Activated CD4-positive, alpha-beta T cell treated with anti-CD3 and anti-CD28 coated beads for 1 hour (primary cell): ENCODE measurements around the gene ARRDC5.
A peak's percentile ranks its signal among the peaks of the same experiment; 100 is the strongest.
"Not testable (repeated sequence)": the region's sequence is repeated elsewhere in the genome, so short reads cannot be mapped to it uniquely, and the experiment has no call there.

ENCODE experiments used
- DNase-seq: peaks from one replicate; pipeline ENCODE4 v3.0.0-alpha.2; 2020

The ARRDC5 gene

DNA sequence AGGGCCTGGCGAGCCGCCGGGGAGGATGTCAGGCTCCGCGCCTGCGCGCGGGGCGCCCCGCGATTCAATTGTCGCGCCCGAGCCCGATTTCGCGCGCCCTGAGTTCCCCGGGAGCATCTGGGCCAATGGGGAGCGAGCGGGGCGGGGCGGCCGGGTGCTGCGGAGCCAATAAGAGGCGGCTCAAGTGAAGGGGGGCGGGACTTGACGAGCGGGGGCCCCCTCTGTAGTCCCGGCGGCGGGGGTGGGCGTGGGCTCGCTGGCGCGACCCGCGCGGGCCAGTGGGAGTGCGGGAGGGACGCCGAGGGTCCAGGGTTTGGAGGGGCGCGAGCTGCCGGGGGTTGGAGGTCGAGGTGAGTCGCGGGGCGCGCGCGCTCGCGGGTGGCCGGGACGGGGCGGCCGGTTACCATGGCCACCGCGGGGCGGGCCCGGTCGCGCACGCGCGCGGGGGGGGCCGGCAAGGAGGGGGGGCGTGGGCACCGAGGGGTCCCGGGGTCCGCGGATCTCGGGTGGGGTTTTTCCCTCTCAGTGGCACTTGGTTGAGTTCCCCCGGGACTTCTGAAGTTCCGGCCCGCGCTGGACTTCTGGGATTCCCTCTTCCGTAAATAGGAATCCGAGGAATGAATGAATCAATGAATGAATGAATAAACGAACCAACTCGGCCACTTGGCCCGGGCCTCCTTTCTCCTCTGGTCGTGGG, 7.3 kb upstream of the ARRDC5 start:
- peak; percentile 88 for DNase-seq

DNA sequence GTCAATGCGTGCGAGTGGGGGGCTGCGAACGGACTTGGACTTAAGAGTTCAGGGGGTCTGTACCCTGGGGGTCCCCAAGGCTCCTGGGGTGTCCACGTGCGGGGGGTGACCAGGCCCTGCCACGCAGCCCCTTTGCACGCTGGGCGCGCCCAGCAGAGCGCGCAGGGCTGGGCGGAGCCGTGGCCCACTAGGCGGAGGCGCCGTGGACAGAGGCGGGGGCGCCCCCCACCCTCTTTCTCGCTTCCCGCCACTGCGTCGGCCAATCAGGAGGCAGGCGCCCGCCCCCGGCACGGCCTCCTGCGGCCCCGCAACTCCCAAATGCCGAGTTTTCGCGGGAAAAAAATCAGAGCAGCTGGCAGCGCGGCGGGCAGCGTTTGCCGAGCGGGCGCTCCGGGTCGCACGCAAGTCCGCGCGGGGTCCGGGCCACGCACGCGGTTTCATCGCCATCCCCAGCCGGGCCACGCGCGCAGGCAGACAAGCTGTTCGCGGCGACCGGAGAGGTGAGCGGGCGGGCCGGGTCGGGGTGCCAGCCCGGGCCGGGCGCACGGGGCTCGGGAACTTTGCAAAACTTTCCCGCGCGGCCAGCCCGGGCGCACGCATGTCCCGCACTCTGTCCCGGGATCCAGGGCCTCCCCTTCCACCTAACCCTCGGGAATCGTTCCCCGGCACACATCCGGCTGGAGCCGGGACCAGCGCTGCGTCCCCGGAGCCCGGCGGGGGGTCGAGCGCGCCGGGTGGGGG, 6.6 kb upstream of the ARRDC5 start, which contains the start of gene UHRF1:
Gene UHRF1, plus strand, starts transcription at position 346 of the 741 bp plus-strand sequence. CDS start 1,385 bp downstream, outside the sequence.
- no peak for DNase-seq

DNA sequence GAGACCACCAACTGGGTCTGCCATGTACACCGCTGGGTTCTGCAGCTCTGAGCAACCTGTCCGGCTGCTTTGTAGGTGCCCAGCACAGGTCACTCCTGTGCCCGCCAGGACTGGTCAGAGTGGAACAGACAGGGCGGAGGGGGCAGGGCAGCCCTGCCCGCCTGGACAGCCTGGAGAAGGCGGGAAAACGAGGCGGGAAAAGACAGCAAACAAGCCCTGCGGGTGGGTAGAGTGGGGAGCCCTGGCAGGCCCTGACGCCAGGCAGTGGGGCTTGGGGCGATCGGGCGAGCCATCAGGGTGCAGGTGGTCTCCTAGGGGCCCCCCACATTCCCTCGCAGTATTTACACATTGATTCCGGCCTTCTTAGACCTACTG, 6.1 kb upstream of the ARRDC5 start:
- DNase-seq: no peak

DNA sequence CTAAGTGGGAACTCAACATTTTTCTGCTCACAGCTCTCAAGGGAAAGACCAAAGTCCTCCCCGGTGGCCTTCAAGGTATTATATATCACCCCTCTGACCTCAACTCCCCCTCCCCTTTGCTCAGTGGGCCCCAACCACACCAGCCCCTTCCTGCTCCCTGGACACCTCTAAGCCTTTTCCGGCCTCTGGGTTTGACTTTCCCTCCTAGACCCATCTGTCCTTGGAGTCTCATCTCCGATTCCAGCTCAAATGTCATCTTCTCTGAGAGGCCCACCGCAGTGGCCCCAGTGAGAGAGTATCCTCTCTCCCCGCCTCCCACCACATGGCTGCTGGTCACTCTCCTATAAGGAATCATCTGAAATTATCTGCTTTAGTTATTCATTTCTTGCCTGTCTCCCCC, 5.7 kb upstream of the ARRDC5 start:
- no peak for DNase-seq

DNA sequence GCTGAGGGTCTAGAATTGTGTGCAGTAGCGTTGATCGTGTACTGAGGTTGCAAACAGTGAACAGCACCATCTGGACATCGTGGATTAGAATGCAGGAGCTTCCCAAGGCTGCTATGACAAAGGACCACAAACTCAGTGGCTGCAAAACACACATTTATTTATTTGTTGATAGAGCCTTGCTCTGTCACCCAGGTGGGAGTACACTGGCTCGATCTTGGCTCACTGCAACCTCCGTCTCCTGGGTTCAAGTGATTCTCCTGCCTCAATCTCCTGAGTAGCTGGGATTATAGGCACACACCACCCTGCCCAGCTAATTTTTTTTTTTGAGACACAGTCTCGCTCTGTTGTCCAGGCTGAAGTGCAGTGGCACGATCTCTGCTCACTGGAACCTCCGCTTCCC, 4.3 kb upstream of the ARRDC5 start:
- no peak for DNase-seq

DNA sequence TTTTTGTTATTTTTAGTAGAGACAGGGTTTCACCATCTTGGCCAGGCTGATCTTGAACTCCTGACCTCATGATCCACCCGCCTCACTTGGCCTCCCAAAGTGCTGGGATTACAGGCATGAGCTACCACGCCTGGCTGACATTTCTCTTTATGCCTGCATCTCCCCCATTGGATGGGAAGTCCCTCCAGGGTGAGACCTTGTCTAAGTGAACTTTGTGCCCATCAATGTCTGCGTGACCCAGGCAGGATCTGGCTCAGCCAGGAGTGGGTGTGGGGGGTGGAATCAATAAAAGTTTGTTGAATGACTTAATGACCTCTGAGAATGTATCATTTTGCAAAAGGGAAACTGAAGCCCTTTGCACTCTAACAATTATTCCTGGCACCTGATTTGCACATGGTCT, 1.8 kb upstream of the ARRDC5 start:
- no peak for DNase-seq

DNA sequence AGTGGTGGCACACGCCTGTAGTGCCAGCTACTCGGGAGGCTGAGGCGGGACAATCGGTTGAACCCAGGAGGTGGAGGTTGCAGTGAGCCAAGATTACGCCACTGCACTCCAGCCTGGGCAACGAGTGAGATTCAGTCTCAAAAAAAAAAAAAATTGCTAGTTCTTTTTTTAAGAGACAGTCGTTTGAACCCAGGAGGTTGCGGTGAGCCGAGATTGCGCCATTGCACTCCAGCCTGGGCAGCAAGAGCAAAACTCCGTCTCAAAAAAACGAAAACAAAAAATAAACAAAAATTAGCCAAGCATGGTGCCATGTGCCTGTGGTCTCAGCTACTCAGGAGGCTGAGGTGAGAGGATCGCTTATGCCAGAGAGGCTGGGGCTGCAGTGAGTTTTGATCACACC, 1.8 kb downstream of the ARRDC5 start:
- not testable (repeated sequence) for DNase-seq

DNA sequence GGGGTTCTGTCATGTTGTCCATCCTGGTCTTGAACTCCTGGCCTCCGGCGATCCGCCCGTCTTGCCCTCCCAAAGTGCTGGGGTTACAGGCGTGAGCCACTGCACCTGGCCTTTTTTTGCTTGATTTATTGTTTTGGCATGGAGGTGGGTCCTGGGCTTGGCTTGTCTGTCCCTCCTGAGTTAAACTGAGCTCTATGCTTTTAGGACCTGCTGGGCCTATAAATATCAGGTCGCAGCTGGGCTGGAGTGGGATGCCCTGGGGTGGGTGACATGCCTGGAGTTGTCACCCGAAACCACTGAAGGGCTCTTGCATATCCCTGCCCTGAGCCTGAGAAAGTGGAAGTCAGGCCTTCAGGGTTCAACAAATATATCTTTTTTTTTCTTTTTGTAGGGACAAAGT, 5.5 kb downstream of the ARRDC5 start:
- DNase-seq: no peak

DNA sequence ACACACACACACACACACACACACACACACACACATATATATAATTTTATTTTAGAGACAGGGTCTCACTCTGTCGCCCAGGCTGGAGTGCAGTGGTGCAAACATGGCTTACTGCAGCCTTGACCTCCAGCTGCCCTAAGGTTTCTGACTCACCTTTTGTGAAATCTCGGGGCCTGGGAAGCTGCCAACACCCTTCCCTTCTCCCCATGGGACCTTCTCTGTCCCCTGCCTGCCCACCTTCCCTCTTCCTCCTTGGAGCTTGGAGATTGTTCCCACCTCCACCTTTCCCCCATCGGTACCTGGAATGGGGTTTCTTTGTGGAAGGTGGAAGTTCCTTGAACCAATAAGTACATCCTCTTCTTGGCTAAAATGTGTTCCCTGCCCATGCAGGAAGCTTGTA, 6.3 kb downstream of the ARRDC5 start:
- no peak for DNase-seq

DNA sequence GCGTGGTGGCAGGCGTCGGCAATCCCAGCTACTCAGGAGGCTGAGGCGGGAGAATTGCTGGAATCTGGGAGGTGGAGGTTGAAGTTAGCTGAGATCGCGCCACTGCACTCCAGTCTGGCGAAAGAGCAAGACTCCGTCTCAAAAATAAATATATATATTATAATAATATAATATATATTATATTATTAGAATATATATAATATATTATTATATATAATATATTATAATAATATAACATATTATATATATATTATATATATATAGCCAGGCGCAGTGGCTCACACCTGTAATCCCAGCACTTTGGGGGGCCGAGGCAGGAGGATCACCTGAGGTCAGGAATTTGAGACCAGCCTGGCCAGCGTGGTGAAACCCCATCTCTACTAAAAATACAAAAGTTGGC, 9.7 kb downstream of the ARRDC5 start:
- not testable (repeated sequence) for DNase-seq

DNA sequence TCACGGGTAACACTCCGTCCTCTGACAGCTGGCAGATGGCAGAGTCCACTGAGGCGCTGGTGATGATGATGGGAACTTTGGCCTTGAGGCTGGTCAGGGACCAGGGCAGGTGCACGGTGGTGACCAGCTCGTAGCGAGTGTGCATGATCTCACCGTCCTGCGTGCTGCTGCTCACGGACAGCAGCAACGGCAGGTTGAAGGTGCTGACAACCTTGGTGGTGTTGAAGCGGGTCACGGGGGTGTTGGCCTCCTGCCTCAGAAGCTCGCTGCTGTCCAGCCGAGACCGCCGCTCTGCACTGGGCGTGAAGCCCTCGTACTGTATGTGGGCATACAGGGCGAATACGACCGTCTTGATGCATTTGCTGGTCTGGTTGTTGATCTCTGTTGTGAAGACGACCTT, 11.6 kb downstream of the ARRDC5 start:
- no peak for DNase-seq

DNA sequence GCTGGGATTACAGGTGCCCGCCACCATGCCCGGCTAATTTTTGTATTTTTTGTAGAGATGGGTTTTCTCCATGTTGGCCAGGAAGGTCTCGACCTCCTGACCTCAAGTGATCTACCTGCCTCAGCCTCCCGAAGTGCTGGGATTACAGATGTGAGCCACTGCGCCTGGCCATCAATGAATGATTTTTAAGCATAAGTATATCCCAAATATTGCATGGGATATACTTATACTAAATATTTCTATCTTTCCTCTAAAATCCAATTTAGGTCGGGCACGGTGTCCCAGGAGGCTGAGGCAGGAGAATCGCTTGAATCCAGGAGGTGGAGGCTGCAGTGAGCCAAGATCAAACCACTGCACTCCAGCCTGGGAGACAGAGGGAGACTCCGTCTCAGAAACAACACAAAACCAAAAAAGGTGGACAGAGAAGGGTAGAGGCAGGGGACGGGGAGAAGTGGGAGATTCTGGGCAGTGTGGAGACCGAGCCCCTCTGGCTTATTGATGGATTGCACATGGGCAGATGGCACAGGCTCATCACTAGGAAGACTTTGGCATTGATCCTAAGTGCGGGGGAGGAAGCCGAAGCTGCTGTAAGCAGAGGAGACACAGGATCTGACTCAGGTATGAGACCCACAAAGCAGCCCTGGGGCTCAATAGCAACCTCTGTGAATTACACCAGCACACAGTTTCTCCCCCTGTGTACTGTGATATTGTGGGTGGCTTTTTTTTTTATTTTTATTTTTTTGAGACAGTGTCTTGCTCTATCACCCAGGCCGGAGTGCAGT, 13.5 kb downstream of the ARRDC5 start:
- no peak for DNase-seq

DNA sequence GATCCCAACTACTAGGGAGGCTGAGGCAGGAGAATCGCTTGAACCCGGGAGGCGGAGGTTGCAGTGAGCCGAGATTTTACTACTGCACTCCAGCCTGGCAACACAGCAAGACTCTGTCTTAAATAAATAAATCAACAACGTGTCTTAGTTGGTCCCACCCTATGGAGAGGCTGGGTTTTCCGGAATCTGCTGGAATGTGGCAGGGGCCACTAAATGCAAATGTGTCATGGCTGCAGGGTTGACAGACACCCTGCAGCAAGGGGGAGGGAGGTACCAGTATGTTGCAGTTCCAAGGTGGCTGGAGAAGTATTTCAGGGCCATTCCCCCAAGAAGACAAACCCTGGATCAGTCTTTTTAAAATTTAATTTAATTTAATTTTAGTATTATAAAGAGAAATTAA, 14.9 kb downstream of the ARRDC5 start:
- DNase-seq: not testable (repeated sequence)

DNA sequence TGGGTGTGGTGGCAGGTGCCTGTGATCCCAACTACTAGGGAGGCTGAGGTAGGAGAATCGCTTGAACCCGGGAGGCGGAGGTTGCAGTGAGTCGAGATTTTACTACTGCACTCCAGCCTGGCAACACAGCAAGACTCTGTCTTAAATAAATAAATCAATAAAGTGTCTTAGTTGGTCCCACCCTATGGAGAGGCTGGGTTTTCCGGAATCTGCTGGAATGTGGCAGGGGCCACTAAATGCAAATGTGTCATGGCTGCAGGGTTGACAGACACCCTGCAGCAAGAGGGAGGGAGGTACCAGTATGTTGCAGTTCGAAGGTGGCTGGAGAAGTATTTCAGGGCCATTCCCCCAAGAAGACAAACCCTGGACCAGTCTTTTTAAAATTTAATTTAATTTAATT, 17.7 kb downstream of the ARRDC5 start:
- not testable (repeated sequence) for DNase-seq

DNA sequence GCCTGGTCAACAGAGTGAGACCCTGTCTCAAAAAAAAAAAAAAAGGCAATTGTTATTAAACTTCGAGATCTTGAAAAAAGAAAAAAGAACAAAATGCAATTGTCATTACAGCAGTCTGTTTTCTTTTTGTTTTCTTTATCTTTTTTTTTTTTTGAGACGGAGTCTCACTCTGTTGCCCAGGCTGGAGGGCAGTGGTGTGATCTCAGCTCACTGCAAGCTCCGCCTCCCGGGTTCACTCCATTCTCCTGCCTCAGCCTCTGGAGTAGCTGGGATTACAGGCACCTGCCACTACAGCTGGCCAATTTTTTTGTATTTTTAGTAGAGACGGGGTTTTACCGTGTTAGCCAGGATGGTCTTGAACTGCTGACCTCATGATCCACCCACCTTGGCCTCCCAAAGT, 19.8 kb downstream of the ARRDC5 start:
- not testable (repeated sequence) for DNase-seq

DNA sequence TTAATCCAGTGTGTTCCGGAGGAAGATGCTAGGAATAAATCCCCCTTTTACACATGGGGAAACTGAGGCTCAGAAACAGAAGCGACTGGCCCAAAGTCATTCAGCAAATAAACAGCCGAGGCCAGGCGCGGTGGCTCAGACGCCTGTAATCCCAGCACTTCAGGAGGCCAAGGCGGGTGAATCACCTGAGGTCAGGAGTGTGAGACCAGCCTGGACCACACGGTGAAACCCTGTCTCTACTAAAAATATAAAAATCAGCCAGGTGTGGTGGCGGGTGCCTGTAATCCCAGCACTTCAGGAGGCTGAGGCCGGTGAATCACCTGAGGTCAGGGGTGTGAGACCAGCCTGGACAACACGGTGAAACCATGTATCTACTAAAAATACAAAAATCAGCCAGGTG, 23.7 kb downstream of the ARRDC5 start:
- no peak for DNase-seq

DNA sequence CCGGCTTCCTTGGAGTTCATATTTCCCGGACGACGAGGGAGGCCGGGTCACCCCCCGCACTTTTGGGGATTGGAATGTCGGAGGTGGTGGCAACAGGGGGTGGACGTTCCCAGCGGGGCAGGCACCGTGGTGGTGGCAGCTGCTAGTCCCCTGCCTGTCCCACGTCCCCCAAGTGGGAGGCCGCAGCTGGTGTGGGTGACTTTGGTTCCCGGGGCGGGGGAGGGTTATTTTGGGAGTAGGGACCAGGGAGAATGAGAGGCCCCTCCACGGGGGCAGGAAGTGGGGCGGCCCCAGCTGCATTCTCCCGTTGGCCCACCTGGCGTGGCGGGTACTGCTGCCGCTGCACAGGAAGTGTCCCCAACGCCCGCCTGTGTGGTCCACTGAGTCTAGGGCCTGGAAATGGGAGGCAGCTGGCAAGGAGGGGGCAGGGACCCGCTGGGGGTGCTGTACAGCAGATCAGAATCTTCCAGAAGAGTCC, 24.2 kb downstream of the ARRDC5 start:
- no peak for DNase-seq

DNA sequence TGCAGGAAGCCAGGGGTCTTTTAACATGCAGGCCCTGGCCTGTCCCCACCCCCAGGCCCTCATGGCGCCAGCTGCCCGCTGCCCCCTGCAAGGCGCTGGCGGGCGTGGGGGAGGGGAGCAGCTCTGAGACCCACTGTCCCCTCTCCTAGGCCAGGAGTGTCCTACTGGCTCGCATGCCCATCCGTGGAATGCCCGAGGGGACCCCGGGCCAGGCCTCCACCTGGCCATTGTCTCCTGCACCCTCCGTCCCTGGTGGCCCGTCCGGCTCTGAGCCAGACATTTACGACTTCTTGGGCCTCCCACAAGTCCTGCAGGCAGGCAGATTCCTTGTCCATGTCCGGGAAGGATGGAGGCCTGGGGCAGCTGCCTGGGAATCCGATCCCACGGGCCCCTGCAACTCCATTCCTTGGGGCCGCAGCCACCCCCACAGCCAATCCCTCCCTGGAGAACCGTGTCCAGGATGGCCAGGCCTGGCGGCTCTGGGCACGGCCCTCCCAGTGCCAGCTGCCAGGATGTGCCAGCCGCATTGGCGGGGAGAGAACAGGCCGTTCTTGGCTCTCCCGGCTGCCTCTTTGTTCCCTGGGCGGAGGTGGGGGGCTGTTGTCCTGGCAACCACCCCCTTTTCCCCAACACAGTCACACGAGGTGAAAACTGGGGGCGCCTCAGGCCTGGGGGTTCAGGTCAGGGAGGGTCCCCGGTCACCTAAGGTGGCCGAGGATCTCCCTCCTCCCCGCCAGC, 24.8 kb downstream of the ARRDC5 start:
- DNase-seq: no peak

DNA sequence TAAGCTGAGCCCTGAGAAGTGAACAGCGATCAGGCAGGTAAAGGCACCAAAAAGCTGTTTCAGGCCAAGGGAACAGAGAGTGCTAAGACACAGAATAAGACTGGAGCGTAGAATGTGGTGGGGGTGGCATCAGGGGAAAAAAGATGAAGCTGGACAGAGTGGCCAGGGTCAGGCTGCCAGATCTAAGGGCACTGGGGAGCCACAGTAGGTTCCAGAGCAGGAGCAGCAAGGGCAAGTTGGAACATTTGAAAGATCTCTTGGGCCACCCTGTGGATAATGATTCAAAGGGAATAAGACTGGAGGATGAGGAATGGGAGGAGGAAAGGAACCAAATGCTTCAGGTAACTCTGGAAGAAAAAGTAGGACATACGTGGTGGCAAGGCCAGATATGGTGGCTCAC, 28.8 kb downstream of the ARRDC5 start:
- DNase-seq: no peak

DNA sequence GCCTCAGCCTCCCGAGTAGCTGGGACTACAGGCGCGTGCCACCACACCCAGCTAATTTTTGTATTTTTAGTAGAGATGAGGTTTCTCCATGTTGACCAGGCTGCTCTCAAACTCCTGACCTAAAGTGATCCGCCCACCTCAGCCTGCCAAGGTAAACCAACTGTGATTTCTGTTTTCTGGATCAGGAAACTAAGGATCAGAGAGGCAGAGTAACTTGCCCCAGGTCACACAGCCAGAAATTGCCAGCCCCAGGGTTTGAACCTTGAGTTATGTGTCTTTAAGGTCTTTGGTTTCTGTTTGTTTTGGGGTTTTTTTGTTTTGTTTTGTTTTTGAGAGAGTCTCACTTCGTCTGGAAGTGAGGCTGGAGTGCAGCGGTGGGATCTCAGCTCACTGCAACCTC, 31.0 kb downstream of the ARRDC5 start:
- DNase-seq: no peak

DNA sequence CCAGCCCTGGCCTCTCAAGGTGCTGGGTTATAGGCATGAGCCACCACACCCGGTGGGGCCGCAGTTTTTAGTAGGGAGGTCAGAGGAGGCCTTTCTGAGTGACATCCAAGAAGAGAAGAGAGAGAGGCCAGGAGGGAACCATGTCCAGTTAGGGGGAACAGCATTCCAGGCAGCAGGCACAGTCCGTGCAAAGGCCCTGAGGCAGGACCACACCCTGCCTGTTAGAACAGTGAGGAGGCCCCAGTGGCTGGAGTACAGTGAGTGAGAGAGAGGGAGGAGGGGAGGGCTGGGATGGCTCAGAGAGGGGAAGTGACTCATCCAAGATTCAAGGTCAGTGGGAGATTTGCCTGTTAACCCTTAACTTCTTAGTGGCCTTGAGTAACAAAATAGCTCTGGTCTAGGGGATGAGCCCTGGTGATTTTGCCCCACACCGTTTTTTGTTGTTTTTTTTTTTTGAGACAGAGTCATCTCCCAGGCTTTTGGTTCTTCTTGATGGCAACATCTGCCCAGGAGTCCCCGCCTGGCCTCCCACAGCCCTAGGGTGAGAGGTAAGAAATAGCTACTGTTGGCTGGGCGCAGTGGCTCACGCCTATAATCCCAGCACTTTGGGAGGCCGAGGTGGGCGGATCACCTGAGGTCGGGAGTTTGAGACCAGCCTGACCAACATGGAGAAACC, 32.5 kb downstream of the ARRDC5 start:
- DNase-seq: no peak

DNA sequence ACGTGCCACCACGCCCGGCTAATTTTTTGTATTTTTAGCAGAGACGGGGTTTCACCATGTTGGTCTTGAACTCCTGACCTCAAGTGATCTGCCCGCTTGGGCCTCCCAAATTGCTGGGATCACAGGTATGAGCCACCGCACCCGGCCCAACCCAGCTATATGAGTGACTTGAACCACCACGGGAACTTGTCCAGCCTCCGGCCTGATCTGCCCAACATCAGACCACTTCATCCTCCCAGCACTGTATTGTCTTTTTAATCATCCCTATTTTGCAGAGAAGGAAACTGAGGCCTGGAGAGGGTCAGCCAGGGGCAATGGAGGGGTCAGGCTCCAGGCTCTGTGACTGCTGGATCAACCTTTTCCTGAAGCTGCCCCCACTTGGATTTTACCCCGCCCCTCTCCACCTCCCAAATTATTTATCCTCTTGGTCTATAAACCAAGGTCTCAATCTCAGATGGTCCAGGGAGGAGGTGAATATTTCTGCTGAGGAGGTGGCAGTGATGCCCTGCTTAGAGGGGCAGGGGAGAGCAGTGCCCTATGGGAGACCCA, 34.3 kb downstream of the ARRDC5 start:
- DNase-seq: no peak
